ENCODE data around the gene PADI2.

Gene PADI2

DNA sequence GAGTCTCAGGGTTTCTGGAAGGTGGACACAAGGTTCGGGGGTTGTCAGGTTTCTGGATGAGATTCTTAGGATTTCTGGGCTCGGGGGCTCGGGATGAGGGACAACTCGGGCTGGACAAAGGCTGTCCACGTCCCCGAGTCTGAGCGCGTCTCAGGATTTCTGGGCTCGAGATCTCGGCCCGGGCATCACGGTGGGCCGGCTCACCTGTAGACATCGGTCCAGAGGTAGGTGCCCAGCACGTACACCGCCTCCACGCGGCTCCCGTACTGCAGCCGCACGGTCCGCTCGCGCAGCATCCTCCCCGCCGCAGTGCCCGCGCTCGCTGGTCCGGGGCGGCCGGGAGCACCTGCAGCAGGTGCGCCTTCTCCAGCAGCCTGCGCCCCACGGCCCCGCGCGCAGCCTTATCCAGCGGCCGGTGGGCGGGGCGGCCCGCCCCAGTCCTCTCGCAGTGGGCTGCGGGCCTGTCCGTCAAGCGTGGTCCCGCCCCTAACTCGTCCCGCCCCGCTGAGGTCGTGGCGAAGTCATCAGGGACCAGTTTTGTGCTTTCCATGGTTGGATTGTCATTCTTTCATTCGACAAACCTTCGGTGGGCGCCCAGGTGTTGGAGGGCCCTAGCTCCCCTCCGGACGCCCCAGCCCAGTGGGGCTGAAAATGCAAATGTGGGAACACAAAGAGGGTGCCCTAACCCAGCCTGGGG lies at the start of gene PADI2:
TSS of gene PADI2 (minus strand) at position 376 of the 697 bp plus-strand sequence. CDS start at position 296, 80 bp downstream.
- Histone ChIP-seq H3K27ac (ENCODE audit: low read length) (no peak within 1 kb of the TSS), H3K27me3 (ENCODE audit: control insufficient read depth, insufficient read depth, low read length) (peaks cover 40% of the 10 kb centered on the region), H3K9ac (ENCODE audit: low read length) (no peak within 1 kb of the TSS), H3K36me3 (ENCODE audit: control insufficient read depth, low read depth, low read length) (no peaks in the 10 kb centered on the region), H3K4me1 (ENCODE audit: control insufficient read depth, low read depth, low read length) (peaks cover 8% of the 10 kb centered on the region), H3K4me3 (ENCODE audit: low read length) (peak within 1 kb of the TSS; percentile 69), H3K9me3 (ENCODE audit: control insufficient read depth, low read depth, low read length) (no peaks in the 10 kb centered on the region)

DNA sequence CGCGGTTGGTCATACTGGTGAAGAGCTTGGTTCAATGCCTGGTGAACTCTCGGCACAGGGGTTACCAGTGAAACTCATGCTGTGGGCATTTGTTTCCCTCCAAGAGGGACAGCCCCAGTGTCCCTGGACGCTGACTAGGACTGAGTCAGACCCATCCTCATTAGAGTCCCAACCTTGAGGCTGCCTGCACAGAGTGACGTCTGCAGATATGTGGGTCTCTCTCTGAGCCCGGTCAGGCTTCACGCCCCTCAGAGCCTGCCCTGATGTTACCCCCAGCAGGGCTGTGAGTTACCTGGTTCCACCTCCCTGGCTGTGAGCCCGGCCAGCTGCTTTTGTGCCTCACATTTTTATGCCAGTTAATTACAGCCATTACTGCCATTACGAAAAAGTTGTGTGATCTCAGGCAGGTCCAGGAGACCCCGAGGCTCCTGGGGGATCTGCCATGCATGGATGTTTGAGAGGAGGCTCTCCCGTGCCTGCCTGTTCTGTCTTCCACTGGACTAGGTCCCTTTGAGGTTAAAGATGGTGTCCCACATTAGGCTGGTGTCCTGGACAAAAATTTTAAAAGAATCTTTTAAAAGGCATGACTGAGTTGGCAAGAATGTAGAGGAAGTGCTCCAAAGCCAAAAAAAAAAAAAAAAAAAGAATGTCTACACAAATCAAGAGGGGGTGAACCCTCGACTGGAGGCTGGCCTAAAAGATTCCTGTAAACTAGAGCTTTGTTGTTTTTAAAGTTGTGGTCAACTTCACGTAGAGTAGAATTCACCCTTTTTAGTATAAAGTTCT lies 49.0 kb upstream of the PADI2 start:
- H3K4me3 ChIP-seq (ENCODE audit: low read length) = no peak overlapping the region
- H3K27ac ChIP-seq (ENCODE audit: low read length) = no peak overlapping the region
- H3K36me3 ChIP-seq (ENCODE audit: control insufficient read depth, low read depth, low read length) = no peaks in the 10 kb centered on the region
- H3K9me3 ChIP-seq (ENCODE audit: control insufficient read depth, low read depth, low read length) = no peaks in the 10 kb centered on the region
- H3K4me1 ChIP-seq (ENCODE audit: control insufficient read depth, low read depth, low read length) = no peaks in the 10 kb centered on the region
- no peak overlapping the region for H3K9ac ChIP-seq (ENCODE audit: low read length)
- H3K27me3 ChIP-seq (ENCODE audit: control insufficient read depth, insufficient read depth, low read length) = no peaks in the 10 kb centered on the region

DNA sequence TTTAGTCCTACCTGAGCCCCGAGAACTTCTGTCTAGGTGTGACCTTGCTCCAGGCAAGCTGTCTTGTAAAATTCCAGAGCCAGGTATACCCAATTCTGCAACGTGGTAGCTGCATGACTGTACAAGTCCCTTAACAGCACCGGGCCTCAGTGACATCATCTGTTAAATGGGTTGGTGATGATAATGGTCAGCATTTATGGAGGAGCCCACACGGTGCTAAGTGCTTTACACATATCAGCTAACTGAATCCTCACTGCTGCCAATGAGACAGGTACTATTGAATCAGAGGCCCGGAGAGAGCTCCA lies 48.5 kb upstream of the PADI2 start:
- no peaks in the 10 kb centered on the region for H3K36me3 ChIP-seq (ENCODE audit: control insufficient read depth, low read depth, low read length)
- H3K9me3 ChIP-seq (ENCODE audit: control insufficient read depth, low read depth, low read length) = no peaks in the 10 kb centered on the region
- no peaks in the 10 kb centered on the region for H3K27me3 ChIP-seq (ENCODE audit: control insufficient read depth, insufficient read depth, low read length)
- H3K4me1 ChIP-seq (ENCODE audit: control insufficient read depth, low read depth, low read length) = no peaks in the 10 kb centered on the region
- H3K27ac ChIP-seq (ENCODE audit: low read length) = no peak overlapping the region
- H3K4me3 ChIP-seq (ENCODE audit: low read length) = no peak overlapping the region
- no peak overlapping the region for H3K9ac ChIP-seq (ENCODE audit: low read length)

GRCh38 chr1:17167041-17167785 lies 48.0 kb upstream of the PADI2 start:
- no peak overlapping the region for H3K4me3 ChIP-seq (ENCODE audit: low read length)
- H3K4me1 ChIP-seq (ENCODE audit: control insufficient read depth, low read depth, low read length) = no peaks in the 10 kb centered on the region
- no peak overlapping the region for H3K27ac ChIP-seq (ENCODE audit: low read length)
- H3K9me3 ChIP-seq (ENCODE audit: control insufficient read depth, low read depth, low read length) = no peaks in the 10 kb centered on the region
- no peak overlapping the region for H3K9ac ChIP-seq (ENCODE audit: low read length)
- no peaks in the 10 kb centered on the region for H3K27me3 ChIP-seq (ENCODE audit: control insufficient read depth, insufficient read depth, low read length)
- no peaks in the 10 kb centered on the region for H3K36me3 ChIP-seq (ENCODE audit: control insufficient read depth, low read depth, low read length)

DNA sequence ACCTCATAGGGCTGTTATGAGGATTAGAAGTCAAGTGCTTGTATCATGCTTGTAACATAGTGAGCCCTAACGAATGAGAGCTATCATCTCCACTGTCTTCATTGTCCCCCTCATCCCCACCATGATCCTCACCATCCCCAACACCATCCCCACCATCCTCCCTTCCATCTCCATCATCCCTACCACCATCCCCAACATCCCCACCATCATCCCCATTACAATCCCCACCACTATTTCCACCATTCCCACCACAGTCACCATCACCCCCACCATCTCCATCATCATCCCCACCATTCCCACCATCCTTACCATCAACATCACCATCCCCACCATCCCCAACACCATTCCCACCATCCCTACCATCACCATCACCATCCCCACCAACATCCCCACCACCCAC lies 46.6 kb upstream of the PADI2 start:
- Histone ChIP-seq H3K9ac (ENCODE audit: low read length) (no peak overlapping the region), H3K4me1 (ENCODE audit: control insufficient read depth, low read depth, low read length) (peaks cover 2% of the 10 kb centered on the region), H3K9me3 (ENCODE audit: control insufficient read depth, low read depth, low read length) (no peaks in the 10 kb centered on the region), H3K36me3 (ENCODE audit: control insufficient read depth, low read depth, low read length) (no peaks in the 10 kb centered on the region), H3K27ac (ENCODE audit: low read length) (no peak overlapping the region), H3K4me3 (ENCODE audit: low read length) (no peak overlapping the region), H3K27me3 (ENCODE audit: control insufficient read depth, insufficient read depth, low read length) (no peaks in the 10 kb centered on the region)

GRCh38 chr1:17163789-17164666 lies 44.8 kb upstream of the PADI2 start:
- peaks cover 5% of the 10 kb centered on the region for H3K4me1 ChIP-seq (ENCODE audit: control insufficient read depth, low read depth, low read length)
- no peak overlapping the region for H3K27ac ChIP-seq (ENCODE audit: low read length)
- H3K4me3 ChIP-seq (ENCODE audit: low read length) = no peak overlapping the region
- H3K9me3 ChIP-seq (ENCODE audit: control insufficient read depth, low read depth, low read length) = no peaks in the 10 kb centered on the region
- no peaks in the 10 kb centered on the region for H3K36me3 ChIP-seq (ENCODE audit: control insufficient read depth, low read depth, low read length)
- no peaks in the 10 kb centered on the region for H3K27me3 ChIP-seq (ENCODE audit: control insufficient read depth, insufficient read depth, low read length)
- H3K9ac ChIP-seq (ENCODE audit: low read length) = no peak overlapping the region

- Histone ChIP-seq H3K9me3 (ENCODE audit: control insufficient read depth, low read depth, low read length) (no peaks in the 10 kb centered on the region), H3K27ac (ENCODE audit: low read length) (no peak overlapping the region), H3K9ac (ENCODE audit: low read length) (no peak overlapping the region)
These were observed 44.1 kb upstream of the PADI2 start for GRCh38 chr1:17163371-17163770.

DNA sequence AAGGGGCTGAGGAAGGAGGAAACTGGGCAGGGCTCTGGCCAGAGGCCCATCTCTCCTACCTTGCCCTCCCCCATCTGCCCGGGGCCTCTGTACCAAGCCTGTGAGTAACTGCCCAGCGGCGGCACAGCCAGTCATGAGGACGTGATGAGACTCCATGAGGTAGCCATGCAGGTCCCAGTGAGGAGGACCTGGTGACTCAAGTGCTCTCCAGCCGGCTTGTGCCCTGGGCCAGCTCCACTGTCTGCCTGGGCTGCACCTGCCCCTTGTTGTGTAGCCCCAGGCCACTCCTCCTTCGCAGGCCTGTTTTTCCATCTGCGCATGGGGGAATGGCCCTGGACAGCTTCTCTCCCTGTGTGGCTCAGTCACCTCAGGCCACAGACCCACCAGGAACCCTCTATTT lies 43.7 kb upstream of the PADI2 start:
- no peak overlapping the region for H3K9ac ChIP-seq (ENCODE audit: low read length)
- H3K27me3 ChIP-seq (ENCODE audit: control insufficient read depth, insufficient read depth, low read length) = no peaks in the 10 kb centered on the region
- H3K27ac ChIP-seq (ENCODE audit: low read length) = no peak overlapping the region

More at GRCh38 chr1:17163371-17163770, 44.1 kb upstream of the PADI2 start:
- Histone ChIP-seq H3K4me1 (ENCODE audit: control insufficient read depth, low read depth, low read length) (peaks cover 5% of the 10 kb centered on the region), H3K4me3 (ENCODE audit: low read length) (no peak overlapping the region), H3K27me3 (ENCODE audit: control insufficient read depth, insufficient read depth, low read length) (no peaks in the 10 kb centered on the region), H3K36me3 (ENCODE audit: control insufficient read depth, low read depth, low read length) (no peaks in the 10 kb centered on the region)

GRCh38 chr1:17161926-17162800 lies 42.9 kb upstream of the PADI2 start:
- no peak overlapping the region for H3K9ac ChIP-seq (ENCODE audit: low read length)
- H3K9me3 ChIP-seq (ENCODE audit: control insufficient read depth, low read depth, low read length) = no peaks in the 10 kb centered on the region
- H3K27ac ChIP-seq (ENCODE audit: low read length) = no peak overlapping the region

More for the DNA sequence above, 43.7 kb upstream of the PADI2 start:
- Histone ChIP-seq H3K9me3 (ENCODE audit: control insufficient read depth, low read depth, low read length) (no peaks in the 10 kb centered on the region), H3K4me1 (ENCODE audit: control insufficient read depth, low read depth, low read length) (peaks cover 5% of the 10 kb centered on the region), H3K36me3 (ENCODE audit: control insufficient read depth, low read depth, low read length) (no peaks in the 10 kb centered on the region), H3K4me3 (ENCODE audit: low read length) (no peak overlapping the region)

DNA sequence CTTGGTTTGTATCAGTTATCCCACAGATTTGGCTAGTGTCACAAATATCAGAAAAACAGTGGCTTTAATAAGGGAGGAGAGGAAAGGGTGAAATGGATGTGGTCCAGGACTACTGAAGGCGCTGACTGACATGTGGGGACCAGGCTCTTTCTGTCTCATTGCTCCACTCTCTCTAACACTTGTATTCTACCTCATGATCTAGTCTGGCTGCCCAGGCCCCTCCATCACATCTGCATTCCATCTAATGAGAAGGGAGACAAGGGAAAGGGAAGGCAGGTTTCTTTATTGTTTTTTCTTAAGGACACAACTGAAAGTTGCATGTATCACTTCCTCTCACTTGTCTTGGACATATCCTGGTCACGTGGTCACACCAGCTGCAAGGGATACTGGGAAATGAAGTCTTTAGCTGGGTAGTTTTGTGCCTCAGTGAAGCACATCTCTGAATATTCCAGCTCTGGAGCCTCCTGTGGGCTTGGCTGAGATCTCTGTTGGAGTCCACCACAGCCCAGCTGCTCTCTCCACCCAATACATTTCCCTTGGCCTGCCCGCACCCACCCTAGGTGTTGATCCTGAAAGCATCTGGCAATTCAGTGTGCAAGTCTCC lies 42.0 kb upstream of the PADI2 start:
- Histone ChIP-seq H3K9me3 (ENCODE audit: control insufficient read depth, low read depth, low read length) (no peaks in the 10 kb centered on the region), H3K27me3 (ENCODE audit: control insufficient read depth, insufficient read depth, low read length) (no peaks in the 10 kb centered on the region), H3K27ac (ENCODE audit: low read length) (no peak overlapping the region), H3K9ac (ENCODE audit: low read length) (no peak overlapping the region), H3K4me1 (ENCODE audit: control insufficient read depth, low read depth, low read length) (peaks cover 5% of the 10 kb centered on the region), H3K36me3 (ENCODE audit: control insufficient read depth, low read depth, low read length) (no peaks in the 10 kb centered on the region), H3K4me3 (ENCODE audit: low read length) (no peak overlapping the region)

More at GRCh38 chr1:17161926-17162800, 42.9 kb upstream of the PADI2 start:
- Histone ChIP-seq H3K4me3 (ENCODE audit: low read length) (no peak overlapping the region), H3K4me1 (ENCODE audit: control insufficient read depth, low read depth, low read length) (peaks cover 5% of the 10 kb centered on the region), H3K36me3 (ENCODE audit: control insufficient read depth, low read depth, low read length) (no peaks in the 10 kb centered on the region), H3K27me3 (ENCODE audit: control insufficient read depth, insufficient read depth, low read length) (no peaks in the 10 kb centered on the region)
